SK-N-MC (cell line): ENCODE data around the gene DPH7.

ENCODE experiments used
- EZH2 ChIP-seq: fragments of 200-600 bp; sonication (generic); IDR thresholded peaks from one replicate; pipeline ENCODE4 v1.6.1; 2017; ENCODE audit warnings: antibody characterized with exemption
- POLR2AphosphoS5 ChIP-seq: IDR thresholded peaks from 2 replicates; pipeline ENCODE4 v1.6.1; 2012; ENCODE audit warnings: mild to moderate bottlenecking, low read depth, low read length, borderline replicate concordance

DNA sequence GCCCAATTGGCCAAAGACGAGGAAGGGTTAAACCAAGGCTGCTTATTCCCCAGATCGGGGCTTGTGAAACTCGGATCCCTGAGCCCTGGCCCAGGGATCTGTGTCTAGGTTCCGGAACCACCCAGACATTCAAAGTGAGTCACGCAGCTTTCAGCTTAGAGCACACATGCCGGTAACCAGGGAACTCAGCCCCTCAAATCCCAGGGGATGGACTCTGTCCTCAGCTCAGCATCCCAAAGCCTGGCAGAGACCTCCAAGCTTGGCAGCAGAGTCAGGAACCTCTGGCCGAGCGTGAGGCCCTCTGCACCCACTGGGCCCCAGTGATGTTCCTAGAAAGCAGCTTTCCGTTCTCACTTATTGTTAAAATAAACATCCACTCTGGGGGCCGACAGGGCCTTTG is 33.6 kb downstream of the DPH7 start:
- TF ChIP-seq POLR2AphosphoS5 = no peak
- no peak for TF ChIP-seq EZH2
